LNCaP clone FGC (cell line): ENCODE measurements around the gene RIT2.

ENCODE experiments used
- DNase-seq: peaks from one replicate; pipeline ENCODE4 v3.0.0-alpha.2; 2011; ENCODE audit warnings: low read depth
- H3K4me3 ChIP-seq: 2 replicates; pipeline ENCODE4 v1.5.1; 2011; ENCODE audit warnings: mild to moderate bottlenecking, low read depth, low read length, control low read depth
- TF ChIP-seq, protein P1 (sequence below): IDR thresholded peaks from 2 replicates; pipeline ENCODE4 v1.5.1; 2012; ENCODE audit warnings: mild to moderate bottlenecking; ENCODE audit not compliant: control insufficient read depth, insufficient read depth; ENCODE audit errors: extremely low read depth

RIT2 gene

GRCh38 chr18:42953306-42953705, 162.2 kb downstream of the RIT2 start:
- DNase-seq = no peak
- TF ChIP-seq, protein P1, sequence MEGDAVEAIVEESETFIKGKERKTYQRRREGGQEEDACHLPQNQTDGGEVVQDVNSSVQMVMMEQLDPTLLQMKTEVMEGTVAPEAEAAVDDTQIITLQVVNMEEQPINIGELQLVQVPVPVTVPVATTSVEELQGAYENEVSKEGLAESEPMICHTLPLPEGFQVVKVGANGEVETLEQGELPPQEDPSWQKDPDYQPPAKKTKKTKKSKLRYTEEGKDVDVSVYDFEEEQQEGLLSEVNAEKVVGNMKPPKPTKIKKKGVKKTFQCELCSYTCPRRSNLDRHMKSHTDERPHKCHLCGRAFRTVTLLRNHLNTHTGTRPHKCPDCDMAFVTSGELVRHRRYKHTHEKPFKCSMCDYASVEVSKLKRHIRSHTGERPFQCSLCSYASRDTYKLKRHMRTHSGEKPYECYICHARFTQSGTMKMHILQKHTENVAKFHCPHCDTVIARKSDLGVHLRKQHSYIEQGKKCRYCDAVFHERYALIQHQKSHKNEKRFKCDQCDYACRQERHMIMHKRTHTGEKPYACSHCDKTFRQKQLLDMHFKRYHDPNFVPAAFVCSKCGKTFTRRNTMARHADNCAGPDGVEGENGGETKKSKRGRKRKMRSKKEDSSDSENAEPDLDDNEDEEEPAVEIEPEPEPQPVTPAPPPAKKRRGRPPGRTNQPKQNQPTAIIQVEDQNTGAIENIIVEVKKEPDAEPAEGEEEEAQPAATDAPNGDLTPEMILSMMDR = no peak
- H3K4me3 ChIP-seq = no peak overlapping the region

- TF ChIP-seq, protein P1 = no peak
- H3K4me3 ChIP-seq = no peak overlapping the region
- no peak for DNase-seq
Observed at GRCh38 chr18:42950732-42951131, 164.8 kb downstream of the RIT2 start.

GRCh38 chr18:42948831-42949230, 166.7 kb downstream of the RIT2 start:
- TF ChIP-seq, protein P1 = no peak
- no peak for DNase-seq
- no peak overlapping the region for H3K4me3 ChIP-seq

GRCh38 chr18:42941860-42942259, 173.6 kb downstream of the RIT2 start:
- TF ChIP-seq, protein P1 = no peak
- H3K4me3 ChIP-seq = no peak overlapping the region
- DNase-seq = no peak

DNA sequence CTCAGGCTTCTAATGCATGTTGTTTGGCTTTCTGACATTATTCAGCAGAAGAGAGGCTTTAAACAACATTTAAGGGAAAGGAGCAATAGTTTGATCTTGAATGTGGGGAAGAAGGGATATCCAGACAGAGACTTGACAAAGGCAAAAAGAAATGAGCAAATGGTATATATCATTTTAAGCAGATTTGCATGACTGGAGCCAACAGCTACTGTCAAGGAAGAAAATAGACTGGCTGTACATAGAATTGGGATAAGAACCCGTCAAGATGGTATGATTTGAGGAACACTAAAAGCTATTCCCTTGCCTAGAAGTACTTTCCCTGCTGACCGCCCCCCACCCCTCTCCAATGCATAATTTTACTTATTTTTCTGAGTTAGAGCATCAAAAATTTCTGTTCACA, 174.5 kb downstream of the RIT2 start:
- DNase-seq = no peak
- no peak overlapping the region for H3K4me3 ChIP-seq
- TF ChIP-seq, protein P1 = no peak

DNA sequence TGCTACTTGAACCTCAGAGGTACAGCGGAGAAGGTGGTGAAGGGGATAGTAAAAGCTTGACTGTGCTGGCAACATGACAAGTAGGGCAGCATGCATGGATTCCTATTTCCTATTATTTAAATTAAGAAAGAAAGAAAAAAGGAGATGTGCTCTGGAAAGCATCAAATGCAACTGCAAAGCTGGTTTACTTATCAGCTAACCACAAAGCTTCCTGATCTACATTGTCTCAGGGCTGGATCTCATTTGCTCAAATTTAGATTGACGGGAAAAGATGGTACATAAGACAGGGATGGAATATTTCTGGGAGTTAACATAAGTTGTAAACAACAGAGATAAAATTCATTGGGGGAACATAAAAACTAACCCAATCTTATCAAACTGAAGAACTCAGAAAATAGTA, 178.0 kb downstream of the RIT2 start:
- no peak for DNase-seq
- TF ChIP-seq, protein P1 = no peak
- no peak overlapping the region for H3K4me3 ChIP-seq

- TF ChIP-seq, protein P1 = no peak
- DNase-seq = no peak
- H3K4me3 ChIP-seq = no peak overlapping the region
Observed at GRCh38 chr18:42936289-42936688, 179.2 kb downstream of the RIT2 start.
